ENCODE data around the gene GRAP. TPM values are rescaled to one million over a fixed set of nuclear protein-coding genes. Genes with fewer than 3 reads are reported as not detected.

GRAP gene
- total and polyA plus RNA-seq, 2 experiments from 2014 or later, result 0.24 TPM; not detected in 1

DNA sequence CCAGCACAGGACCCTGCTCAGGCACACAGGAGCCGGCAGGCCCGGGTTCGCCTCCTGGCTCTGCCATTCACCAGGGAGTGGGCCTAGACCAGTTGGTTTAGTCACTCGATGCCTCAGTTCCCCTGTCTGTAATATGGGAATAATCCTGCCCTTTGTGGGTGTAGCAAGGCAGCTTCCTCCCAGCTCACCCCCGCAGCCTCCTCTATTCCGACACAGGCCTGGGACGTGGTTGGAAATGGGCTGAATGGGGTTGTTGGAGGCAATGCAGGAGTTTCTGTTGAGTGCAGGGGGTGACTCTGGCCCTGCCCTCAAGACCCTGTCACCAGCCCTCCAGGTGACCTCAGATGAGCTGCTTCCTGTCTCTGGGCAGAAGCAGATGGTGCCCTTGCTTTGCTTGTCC is 75.0 kb downstream of the GRAP start (continued):
- TF ChIP-seq CREB1 (CRISPR knock-in tag; IDR thresholded peaks at IDR 0.05; ENCODE audit: low read depth), result no peak
- TF ChIP-seq, protein P1, sequence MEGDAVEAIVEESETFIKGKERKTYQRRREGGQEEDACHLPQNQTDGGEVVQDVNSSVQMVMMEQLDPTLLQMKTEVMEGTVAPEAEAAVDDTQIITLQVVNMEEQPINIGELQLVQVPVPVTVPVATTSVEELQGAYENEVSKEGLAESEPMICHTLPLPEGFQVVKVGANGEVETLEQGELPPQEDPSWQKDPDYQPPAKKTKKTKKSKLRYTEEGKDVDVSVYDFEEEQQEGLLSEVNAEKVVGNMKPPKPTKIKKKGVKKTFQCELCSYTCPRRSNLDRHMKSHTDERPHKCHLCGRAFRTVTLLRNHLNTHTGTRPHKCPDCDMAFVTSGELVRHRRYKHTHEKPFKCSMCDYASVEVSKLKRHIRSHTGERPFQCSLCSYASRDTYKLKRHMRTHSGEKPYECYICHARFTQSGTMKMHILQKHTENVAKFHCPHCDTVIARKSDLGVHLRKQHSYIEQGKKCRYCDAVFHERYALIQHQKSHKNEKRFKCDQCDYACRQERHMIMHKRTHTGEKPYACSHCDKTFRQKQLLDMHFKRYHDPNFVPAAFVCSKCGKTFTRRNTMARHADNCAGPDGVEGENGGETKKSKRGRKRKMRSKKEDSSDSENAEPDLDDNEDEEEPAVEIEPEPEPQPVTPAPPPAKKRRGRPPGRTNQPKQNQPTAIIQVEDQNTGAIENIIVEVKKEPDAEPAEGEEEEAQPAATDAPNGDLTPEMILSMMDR (conservative IDR thresholded peaks at IDR 0.05; ENCODE audit: low read depth in 2 of 2), result no peak

Small RNA genes lying within 50 kb of the gene (small RNA-seq; reads per million reads assigned to genes)
- not detected for gene AC090286.3 (ENCODE audit: low replicate concordance)

Other genes starting within 250 kb of the GRAP start
- 54.4 and 55.4 TPM in 2 replicates for gene PRPSAP2, start 188.8 kb downstream of the GRAP start, total RNA-seq (2014; rRNA removed; shearing (Covaris generic))
- 32.3 and 34.6 TPM in 2 replicates for gene PRPSAP2, start 188.8 kb downstream of the GRAP start, polyA plus RNA-seq (2016; fragmentation: Nextera tagmentation; extraction: Ambion mirVana)
- 0.10 TPM in 1 of 2 replicates, not detected in the other for gene SLC5A10, start 94.8 kb downstream of the GRAP start, total RNA-seq (2014; rRNA removed; shearing (Covaris generic))
- not detected in 2 replicates for gene SLC5A10, start 94.8 kb downstream of the GRAP start, polyA plus RNA-seq (2016; fragmentation: Nextera tagmentation; extraction: Ambion mirVana)
- gene FAM83G, start 42.2 kb downstream of the GRAP start, total RNA-seq (2014; rRNA removed; shearing (Covaris generic)), result 44.5 and 46.6 TPM in 2 replicates
- gene FAM83G, start 42.2 kb downstream of the GRAP start, polyA plus RNA-seq (2016; fragmentation: Nextera tagmentation; extraction: Ambion mirVana), result 7.6 and 8.5 TPM in 2 replicates
- gene GRAPL, start 80.6 kb upstream of the GRAP start, total RNA-seq (2014; rRNA removed; shearing (Covaris generic)), result 0.28 TPM in 1 of 2 replicates, not detected in the other
- not detected in 2 replicates for gene GRAPL, start 80.6 kb upstream of the GRAP start, polyA plus RNA-seq (2016; fragmentation: Nextera tagmentation; extraction: Ambion mirVana)
- gene EPN2, start 190.4 kb upstream of the GRAP start, total RNA-seq (2014; rRNA removed; shearing (Covaris generic)), result 28.7 and 34.0 TPM in 2 replicates
- gene EPN2, start 190.4 kb upstream of the GRAP start, polyA plus RNA-seq (2016; fragmentation: Nextera tagmentation; extraction: Ambion mirVana), result 149 and 164 TPM in 2 replicates

Measured in GM23338 (cell line).